Measurements from ENCODE around the gene ADAMTS13.

GRCh38 chr9:133403766-133404453, 18.3 kb upstream of the ADAMTS13 start:
- TF ChIP-seq, protein P1, sequence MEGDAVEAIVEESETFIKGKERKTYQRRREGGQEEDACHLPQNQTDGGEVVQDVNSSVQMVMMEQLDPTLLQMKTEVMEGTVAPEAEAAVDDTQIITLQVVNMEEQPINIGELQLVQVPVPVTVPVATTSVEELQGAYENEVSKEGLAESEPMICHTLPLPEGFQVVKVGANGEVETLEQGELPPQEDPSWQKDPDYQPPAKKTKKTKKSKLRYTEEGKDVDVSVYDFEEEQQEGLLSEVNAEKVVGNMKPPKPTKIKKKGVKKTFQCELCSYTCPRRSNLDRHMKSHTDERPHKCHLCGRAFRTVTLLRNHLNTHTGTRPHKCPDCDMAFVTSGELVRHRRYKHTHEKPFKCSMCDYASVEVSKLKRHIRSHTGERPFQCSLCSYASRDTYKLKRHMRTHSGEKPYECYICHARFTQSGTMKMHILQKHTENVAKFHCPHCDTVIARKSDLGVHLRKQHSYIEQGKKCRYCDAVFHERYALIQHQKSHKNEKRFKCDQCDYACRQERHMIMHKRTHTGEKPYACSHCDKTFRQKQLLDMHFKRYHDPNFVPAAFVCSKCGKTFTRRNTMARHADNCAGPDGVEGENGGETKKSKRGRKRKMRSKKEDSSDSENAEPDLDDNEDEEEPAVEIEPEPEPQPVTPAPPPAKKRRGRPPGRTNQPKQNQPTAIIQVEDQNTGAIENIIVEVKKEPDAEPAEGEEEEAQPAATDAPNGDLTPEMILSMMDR (IDR thresholded peaks at IDR 0.05), result peak in 3 of 4 experiments; percentile 6 to 58 (median 35)
- TF ChIP-seq POLR2AphosphoS5 (IDR thresholded peaks at IDR 0.05) (no peak), POLR2A (IDR thresholded peaks at IDR 0.05) (no peak), EP300 (IDR thresholded peaks at IDR 0.05) (no peak)

Measured in gastroesophageal sphincter (tissue), 3 donors.